Retinal pigment epithelial cell (primary cell): ENCODE data around the gene NACC2.

Experiments used
- DNase-seq: peaks from one replicate; pipeline ENCODE4 v3.0.0-alpha.2; 2010; ENCODE audit warnings: low read depth
- H3K4me3 ChIP-seq: 2 replicates; pipeline ENCODE4 v1.5.1; 2011; ENCODE audit warnings: mild to moderate bottlenecking, low read length, control low read depth, moderate library complexity
- TF ChIP-seq, protein P1 (sequence below): conservative IDR thresholded peaks from 2 replicates; pipeline ENCODE4 v1.5.1; 2011; ENCODE audit warnings: low read depth, low read length, control low read depth, inconsistent platforms

NACC2 gene

DNA sequence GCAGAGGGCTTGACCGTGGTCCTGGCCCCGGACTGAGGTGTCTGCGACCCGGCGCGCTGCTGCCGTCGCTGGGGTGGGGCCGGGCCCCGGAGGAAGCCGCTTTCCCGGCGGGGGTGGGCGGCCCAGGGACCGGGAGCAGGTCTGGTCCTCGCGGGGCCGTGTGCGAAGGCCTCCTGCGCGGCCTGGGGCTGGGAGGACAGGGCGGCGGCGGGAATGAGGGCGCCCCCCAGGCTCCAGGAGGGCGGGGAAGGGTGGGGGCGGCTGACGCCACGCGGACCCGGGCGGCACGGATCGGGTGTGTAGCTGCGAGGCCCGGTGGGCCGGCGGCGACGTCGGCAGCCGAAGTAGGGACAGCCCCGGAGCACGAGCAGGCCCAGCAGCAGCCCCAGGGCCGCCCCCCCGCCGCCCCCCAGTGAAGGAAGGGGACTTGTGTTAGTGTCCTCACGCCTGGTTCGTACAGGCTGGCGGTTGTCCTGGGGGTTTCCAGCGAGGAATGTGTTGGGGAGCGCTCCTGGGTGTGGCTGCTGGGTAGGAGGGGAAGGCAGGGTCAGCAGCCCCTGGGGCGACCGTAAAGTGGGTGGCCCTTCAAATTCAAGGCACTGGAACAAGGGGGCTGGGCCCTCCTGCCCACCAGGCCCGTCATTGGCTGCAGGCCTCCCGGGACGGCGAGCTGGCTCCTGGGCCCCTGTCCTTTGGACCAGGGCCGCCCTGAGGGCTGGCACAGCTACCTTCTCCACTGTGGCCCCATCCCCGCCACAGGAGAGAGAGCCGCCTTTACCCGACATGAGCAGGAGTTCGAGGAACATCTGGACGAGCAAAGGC lies 24.2 kb upstream of the NACC2 start:
- TF ChIP-seq, protein P1, sequence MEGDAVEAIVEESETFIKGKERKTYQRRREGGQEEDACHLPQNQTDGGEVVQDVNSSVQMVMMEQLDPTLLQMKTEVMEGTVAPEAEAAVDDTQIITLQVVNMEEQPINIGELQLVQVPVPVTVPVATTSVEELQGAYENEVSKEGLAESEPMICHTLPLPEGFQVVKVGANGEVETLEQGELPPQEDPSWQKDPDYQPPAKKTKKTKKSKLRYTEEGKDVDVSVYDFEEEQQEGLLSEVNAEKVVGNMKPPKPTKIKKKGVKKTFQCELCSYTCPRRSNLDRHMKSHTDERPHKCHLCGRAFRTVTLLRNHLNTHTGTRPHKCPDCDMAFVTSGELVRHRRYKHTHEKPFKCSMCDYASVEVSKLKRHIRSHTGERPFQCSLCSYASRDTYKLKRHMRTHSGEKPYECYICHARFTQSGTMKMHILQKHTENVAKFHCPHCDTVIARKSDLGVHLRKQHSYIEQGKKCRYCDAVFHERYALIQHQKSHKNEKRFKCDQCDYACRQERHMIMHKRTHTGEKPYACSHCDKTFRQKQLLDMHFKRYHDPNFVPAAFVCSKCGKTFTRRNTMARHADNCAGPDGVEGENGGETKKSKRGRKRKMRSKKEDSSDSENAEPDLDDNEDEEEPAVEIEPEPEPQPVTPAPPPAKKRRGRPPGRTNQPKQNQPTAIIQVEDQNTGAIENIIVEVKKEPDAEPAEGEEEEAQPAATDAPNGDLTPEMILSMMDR = no peak
- peak overlapping the region; percentile 46 for H3K4me3 ChIP-seq
- DNase-seq = no peak

DNA sequence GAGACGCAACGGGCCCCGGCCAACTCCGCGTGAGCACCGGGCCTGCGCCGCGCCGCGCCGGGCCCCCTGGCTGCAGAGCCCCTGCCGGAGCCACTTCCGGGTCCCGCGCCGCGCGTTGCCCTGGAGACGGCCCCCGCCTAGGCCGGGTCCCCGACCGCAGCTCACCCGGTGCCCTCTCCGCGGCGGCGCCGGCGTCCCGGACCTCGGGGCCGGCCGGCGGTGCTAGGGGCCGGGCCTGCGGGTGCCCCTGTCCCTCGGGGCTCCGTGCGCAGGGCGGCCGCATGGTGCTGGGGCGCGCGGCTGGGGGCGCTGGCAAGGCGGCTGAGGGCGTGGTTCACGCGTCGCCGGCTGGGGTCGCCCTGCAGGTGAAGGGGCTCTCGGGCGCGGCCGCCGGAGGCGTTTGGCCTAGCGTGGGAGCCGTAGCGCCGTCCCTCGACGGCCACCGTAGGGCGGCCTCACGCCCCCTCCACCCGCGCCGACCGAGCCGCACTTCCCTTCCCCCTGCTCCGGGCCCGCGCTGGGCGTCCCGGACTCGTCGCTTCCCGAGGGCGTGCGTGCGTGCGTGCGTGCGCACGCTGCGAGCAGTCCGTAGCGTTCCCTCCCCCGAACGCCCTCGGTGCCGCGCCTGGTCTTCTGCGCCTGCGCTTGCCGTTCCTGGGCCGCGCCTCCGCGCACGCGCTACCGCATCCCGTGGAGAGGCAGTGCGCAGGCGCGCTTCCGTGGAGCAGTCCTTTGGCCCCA lies 23.4 kb upstream of the NACC2 start, which contains the start of gene TMEM250:
TSS of gene TMEM250 (minus strand) at position 556 of the 741 bp plus-strand sequence. CDS start 1,975 bp downstream, outside the sequence.
- peak; percentile 82 for DNase-seq
- H3K4me3 ChIP-seq = peak within 1 kb of the TSS; percentile 57
- TF ChIP-seq, protein P1 = no peak

GRCh38 chr9:136117916-136118319 lies 22.8 kb upstream of the NACC2 start:
- peak overlapping the region; percentile 57 for H3K4me3 ChIP-seq
- TF ChIP-seq, protein P1 = no peak
- DNase-seq = no peak

DNA sequence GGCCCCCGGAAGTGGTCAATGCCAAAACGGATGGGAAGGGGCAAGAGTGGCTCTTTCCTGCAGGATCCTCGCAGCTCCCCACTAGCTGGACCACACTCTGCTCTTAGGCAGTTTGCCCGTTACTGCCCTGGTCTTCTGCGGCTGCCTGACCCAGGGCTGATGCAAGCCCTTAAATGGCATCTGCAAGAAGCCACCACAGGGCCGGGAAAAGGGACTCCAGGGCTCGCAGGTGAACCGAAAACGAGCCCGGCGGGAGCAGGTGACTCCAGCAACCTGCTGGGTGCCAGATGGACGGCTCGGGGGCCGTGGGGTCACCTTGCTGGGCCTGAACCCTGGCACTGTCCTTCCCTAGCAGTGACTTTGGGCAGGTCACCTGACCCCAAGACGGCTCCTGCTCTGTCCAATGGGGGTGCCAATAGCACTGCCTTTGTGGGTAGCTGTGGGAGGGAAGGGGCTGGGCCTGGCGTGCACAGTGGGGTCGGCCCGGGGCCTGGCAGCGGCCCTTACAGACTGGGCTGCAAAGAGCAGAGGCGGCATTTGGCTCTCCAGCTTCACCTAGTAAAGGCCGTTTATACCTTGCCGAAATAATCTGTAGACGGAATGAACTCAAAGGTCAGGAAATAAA lies 22.3 kb upstream of the NACC2 start:
- TF ChIP-seq, protein P1 = no peak

DNA sequence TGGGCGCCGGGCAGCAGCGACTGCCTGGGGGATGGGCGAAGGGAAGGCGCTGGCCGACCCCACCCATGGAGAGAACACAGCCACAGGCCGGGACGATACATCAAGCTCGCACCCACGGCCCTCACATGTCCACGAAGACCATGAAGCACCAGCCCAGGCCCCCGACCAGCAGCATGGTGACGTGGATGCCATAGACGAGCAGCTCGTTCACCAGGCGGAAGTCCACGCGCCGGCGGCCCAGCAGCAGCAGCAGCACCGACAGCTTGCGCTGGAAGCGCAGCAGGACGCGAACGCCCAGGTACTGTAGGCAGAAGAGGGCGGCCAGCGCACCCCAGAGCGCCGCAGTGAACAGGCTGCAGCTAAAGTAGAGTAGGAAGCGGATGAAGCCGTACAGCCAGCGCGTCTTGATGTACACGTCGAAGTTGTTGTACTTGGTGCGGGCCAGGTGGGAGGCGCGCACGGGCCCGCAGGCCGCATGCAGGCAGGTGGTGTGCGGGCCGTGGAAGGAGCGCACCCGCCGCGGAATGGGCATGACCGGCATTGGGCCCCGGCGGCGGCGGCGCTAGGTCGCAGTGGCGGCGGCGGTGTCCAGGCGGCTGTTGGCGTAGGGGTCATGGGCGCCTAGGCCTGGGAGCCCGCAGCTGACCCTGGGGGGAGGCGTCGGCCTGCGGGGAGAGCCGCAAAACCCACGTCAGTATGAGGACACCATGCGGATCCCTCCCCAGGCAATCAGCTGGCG lies 21.4 kb upstream of the NACC2 start:
- DNase-seq = no peak
- TF ChIP-seq, protein P1 = no peak
- H3K4me3 ChIP-seq = no peak overlapping the region

More for the DNA sequence above, 22.3 kb upstream of the NACC2 start:
- no peak for DNase-seq
- H3K4me3 ChIP-seq = peak overlapping the region; percentile 57

- no peak overlapping the region for H3K4me3 ChIP-seq
- TF ChIP-seq, protein P1 = no peak
- DNase-seq = no peak
These were observed 20.7 kb upstream of the NACC2 start for GRCh38 chr9:136115641-136116359.
